CD4-positive, CD25-positive, alpha-beta regulatory T cell (primary cell): ENCODE results near the gene RPL37A. TPM values are rescaled to one million over a fixed set of nuclear protein-coding genes. Genes with fewer than 3 reads are reported as not detected.

Experiments
- ATAC-seq, 2 donors: fragments of 150-1000 bp; cut with Tn5 transposase; one replicate each; pipeline ENCODE4 v1.10.0; 2021; ENCODE audit warnings: low read depth in 2 of 2, moderate number of reproducible peaks in 2 of 2, moderate library complexity in 1 of 2
- DNase-seq, 3 donors: peaks; one replicate each; pipeline versions ENCODE4 v3.0.0 to v3.0.0-alpha.2; 2012 to 2022; ENCODE audit warnings: mixed read lengths in 1 of 3
- H3K27ac ChIP-seq: one replicate; pipeline ENCODE4 v1.7.0; 2013; ENCODE audit warnings: mild to moderate bottlenecking, low read length; ENCODE audit not compliant: insufficient read depth, poor library complexity, severe bottlenecking
- H3K27me3 ChIP-seq: one replicate; pipeline ENCODE4 v1.7.0; 2013; ENCODE audit warnings: low read length; ENCODE audit not compliant: control insufficient read depth, insufficient read depth
- H3K36me3 ChIP-seq: one replicate; pipeline ENCODE4 v1.7.0; 2013; ENCODE audit warnings: mild to moderate bottlenecking, low read length, moderate library complexity; ENCODE audit not compliant: control insufficient read depth, insufficient read depth
- H3K4me1 ChIP-seq: 2 replicates; pipeline ENCODE4 v1.7.0; 2013; ENCODE audit warnings: mild to moderate bottlenecking, low read length; ENCODE audit not compliant: insufficient read depth, control insufficient read depth, poor library complexity, severe bottlenecking
- H3K4me3 ChIP-seq: one replicate; pipeline ENCODE4 v1.7.0; 2013; ENCODE audit warnings: low read depth, mild to moderate bottlenecking, low read length, moderate library complexity
- H3K9me3 ChIP-seq, 2 experiments: 1 replicate in 1 of 2; 2 replicates in 1 of 2; pipeline ENCODE4 v1.7.0; 2013; ENCODE audit warnings: low read length in 2 of 2, mild to moderate bottlenecking in 1 of 2, moderate library complexity in 1 of 2; ENCODE audit not compliant: control insufficient read depth in 2 of 2
- H3K27ac Mint-ChIP-seq, 3 donors: one replicate each; pipeline ENCODE4 v1.8.0; 2020 to 2022; ENCODE audit warnings: mild to moderate bottlenecking in 3 of 3, mixed read lengths in 3 of 3, moderate library complexity in 2 of 3
- H3K27me3 Mint-ChIP-seq: one replicate; pipeline ENCODE4 v1.8.0; 2022; ENCODE audit warnings: mild to moderate bottlenecking, mixed read lengths
- H3K36me3 Mint-ChIP-seq: one replicate; pipeline ENCODE4 v1.8.0; 2020; ENCODE audit warnings: mixed read lengths
- H3K4me1 Mint-ChIP-seq, 4 donors: one replicate each; pipeline ENCODE4 v1.8.0; 2020 to 2022; ENCODE audit warnings: mixed read lengths in 4 of 4, mild to moderate bottlenecking in 1 of 4
- H3K4me3 Mint-ChIP-seq, 4 donors: one replicate each; pipeline ENCODE4 v1.8.0; 2020 to 2022; ENCODE audit warnings: mild to moderate bottlenecking in 4 of 4, mixed read lengths in 4 of 4, moderate library complexity in 3 of 4
- H3K9me3 Mint-ChIP-seq, 7 donors: one replicate each; pipeline ENCODE4 v1.8.0; 2020 to 2022; ENCODE audit warnings: mixed read lengths in 7 of 7, mild to moderate bottlenecking in 3 of 7, moderate library complexity in 2 of 7
- polyA plus RNA-seq, 4 donors: library from polyadenylated mRNA; unstranded; fragments of 300-500 nt; fragmentation: Illumina TruSeq; gene quantifications; one replicate each; pipeline ENCODE4 v1.2.3, GENCODE V29; 2021
- total RNA-seq: library from RNA; stranded (reverse); gene quantifications from one replicate; pipeline ENCODE4 v1.2.3, GENCODE V29; 2022

The RPL37A gene
- total and polyA plus RNA-seq, 5 donors from 2014 or later = 2,531 to 4,158 (median 3,408) TPM

- Histone ChIP-seq H3K4me1 (peaks cover 36% of the 10 kb centered on the region), H3K4me3 (peak overlapping the region; percentile 93), H3K27me3 (no peaks in the 10 kb centered on the region), H3K27ac (peak overlapping the region; percentile 86), H3K36me3 (peaks cover 57% of the 10 kb centered on the region), H3K9me3 (no peaks in the 10 kb centered on the region)
- Mint-ChIP-seq H3K4me1 (peaks cover 42 to 62% (median 51%) of the 10 kb centered on the region in 4 donors), H3K9me3 (no peaks in the 10 kb centered on the region), H3K27ac (peak overlapping the region in 2 of 3 donors; percentile 95 to 98), H3K36me3 (peaks cover 51% of the 10 kb centered on the region), H3K27me3 (no peaks in the 10 kb centered on the region), H3K4me3 (peak overlapping the region; percentile 93 to 99 (median 98))
- ATAC-seq (no peak), DNase-seq (no peak)
Observed at GRCh38 chr2:216500572-216500971, 1.9 kb downstream of the RPL37A start.

DNA sequence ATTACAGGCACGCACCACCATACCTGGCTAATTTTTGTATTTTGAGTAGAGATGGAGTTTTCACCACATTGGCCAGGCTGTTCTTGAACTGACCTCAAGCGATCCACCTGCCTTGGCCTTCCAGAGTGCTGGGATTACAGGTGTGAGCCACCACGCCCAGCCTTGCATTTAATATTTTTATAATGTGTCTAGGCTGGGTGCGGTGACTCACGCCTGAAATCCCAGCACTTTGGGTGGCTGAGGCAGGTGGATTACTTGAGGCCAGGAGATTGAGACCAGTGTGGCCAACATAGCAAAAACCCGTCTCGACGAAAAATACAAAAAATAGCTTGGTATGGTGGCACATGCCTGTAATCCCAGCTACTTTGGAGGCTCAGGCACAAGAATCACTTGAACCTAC is 3.2 kb downstream of the RPL37A start:
- peaks cover 42 to 66% (median 56%) of the 10 kb centered on the region in 4 donors for H3K4me1 Mint-ChIP-seq
- Histone ChIP-seq H3K27ac (no peak overlapping the region), H3K36me3 (peaks cover 62% of the 10 kb centered on the region), H3K9me3 (no peaks in the 10 kb centered on the region), H3K4me3 (no peak overlapping the region), H3K27me3 (no peaks in the 10 kb centered on the region), H3K4me1 (peaks cover 36% of the 10 kb centered on the region)
- H3K4me3 Mint-ChIP-seq = peak overlapping the region in 1 of 4 donors; percentile 99
- ATAC-seq (no peak), DNase-seq (no peak)
- H3K27me3 Mint-ChIP-seq = no peaks in the 10 kb centered on the region
- no peak overlapping the region for H3K27ac Mint-ChIP-seq
- no peaks in the 10 kb centered on the region for H3K9me3 Mint-ChIP-seq
- peaks cover 51% of the 10 kb centered on the region for H3K36me3 Mint-ChIP-seq

GRCh38 chr2:216502381-216503158 is 3.9 kb downstream of the RPL37A start:
- H3K36me3 ChIP-seq = peaks cover 64% of the 10 kb centered on the region
- no peak for DNase-seq
- no peak for ATAC-seq
- Mint-ChIP-seq H3K9me3 (no peaks in the 10 kb centered on the region), H3K4me1 (peaks cover 38 to 61% (median 53%) of the 10 kb centered on the region in 4 donors), H3K27ac (no peak overlapping the region), H3K4me3 (peak overlapping the region in 2 of 4 donors; percentile 32 to 66), H3K36me3 (peaks cover 51% of the 10 kb centered on the region), H3K27me3 (no peaks in the 10 kb centered on the region)
- no peak overlapping the region for H3K4me3 ChIP-seq
- H3K4me1 ChIP-seq = peaks cover 33% of the 10 kb centered on the region
- no peaks in the 10 kb centered on the region for H3K27me3 ChIP-seq
- H3K9me3 ChIP-seq = no peaks in the 10 kb centered on the region
- no peak overlapping the region for H3K27ac ChIP-seq

DNA sequence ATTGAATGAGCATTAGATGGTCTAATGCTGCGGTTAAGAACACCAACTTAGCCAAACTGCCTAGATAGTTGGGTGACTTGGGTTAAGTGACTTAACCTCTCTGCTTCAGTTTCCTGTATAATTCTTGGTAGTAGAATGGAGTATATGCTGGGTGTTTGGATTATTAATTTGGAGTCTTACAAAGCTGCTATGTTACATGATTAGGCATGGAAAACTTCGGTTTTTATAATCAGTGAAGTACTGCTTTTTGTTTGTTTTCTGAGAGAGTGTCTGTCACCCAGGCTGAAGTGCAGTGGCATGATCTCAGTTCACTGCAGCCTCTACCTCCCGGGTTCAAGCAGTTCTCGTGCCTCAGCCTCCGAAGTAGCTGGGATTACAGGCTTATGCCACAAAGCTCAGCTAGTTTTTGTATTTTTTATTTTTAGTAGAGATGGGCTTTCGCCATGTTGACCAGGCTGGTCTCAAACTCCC is 4.5 kb downstream of the RPL37A start:
- peaks cover 0 to under 1% (median 0%) of the 10 kb centered on the region in 7 donors for H3K9me3 Mint-ChIP-seq
- no peaks in the 10 kb centered on the region for H3K9me3 ChIP-seq
- H3K27me3 Mint-ChIP-seq = no peaks in the 10 kb centered on the region
- peaks cover 40 to 57% (median 50%) of the 10 kb centered on the region in 4 donors for H3K4me1 Mint-ChIP-seq
- no peaks in the 10 kb centered on the region for H3K27me3 ChIP-seq
- H3K4me3 Mint-ChIP-seq = peak overlapping the region in 1 of 4 donors; percentile 66
- H3K4me1 ChIP-seq = peaks cover 27% of the 10 kb centered on the region
- no peak overlapping the region for H3K4me3 ChIP-seq
- ATAC-seq (no peak), DNase-seq (no peak)
- no peak overlapping the region for H3K27ac ChIP-seq
- H3K36me3 ChIP-seq = peaks cover 64% of the 10 kb centered on the region
- H3K27ac Mint-ChIP-seq = no peak overlapping the region
- peaks cover 51% of the 10 kb centered on the region for H3K36me3 Mint-ChIP-seq

- no peak overlapping the region for H3K27ac Mint-ChIP-seq
- no peak for DNase-seq
Observed at GRCh38 chr2:216503697-216504375, 5.2 kb downstream of the RPL37A start.

GRCh38 chr2:216504376-216504762 is 5.7 kb downstream of the RPL37A start:
- DNase-seq (no peak), ATAC-seq (no peak)
- no peak overlapping the region for H3K27ac Mint-ChIP-seq
- H3K36me3 Mint-ChIP-seq = peaks cover 50% of the 10 kb centered on the region
- H3K4me1 Mint-ChIP-seq = peaks cover 40 to 49% (median 46%) of the 10 kb centered on the region in 4 donors
- no peak overlapping the region for H3K27ac ChIP-seq
- no peak overlapping the region for H3K4me3 ChIP-seq
- H3K27me3 Mint-ChIP-seq = no peaks in the 10 kb centered on the region
- peaks cover 21% of the 10 kb centered on the region for H3K4me1 ChIP-seq
- H3K27me3 ChIP-seq = no peaks in the 10 kb centered on the region
- no peaks in the 10 kb centered on the region for H3K9me3 ChIP-seq
- peaks cover 0 to 2% (median 0%) of the 10 kb centered on the region in 7 donors for H3K9me3 Mint-ChIP-seq
- peaks cover 64% of the 10 kb centered on the region for H3K36me3 ChIP-seq
- H3K4me3 Mint-ChIP-seq = peak overlapping the region in 1 of 4 donors; percentile 28

More at GRCh38 chr2:216503697-216504375, 5.2 kb downstream of the RPL37A start:
- Histone ChIP-seq H3K4me1 (peaks cover 24% of the 10 kb centered on the region), H3K9me3 (no peaks in the 10 kb centered on the region), H3K4me3 (no peak overlapping the region), H3K27ac (no peak overlapping the region), H3K36me3 (peaks cover 64% of the 10 kb centered on the region), H3K27me3 (no peaks in the 10 kb centered on the region)
- Mint-ChIP-seq H3K27me3 (no peaks in the 10 kb centered on the region), H3K4me1 (peaks cover 40 to 50% (median 47%) of the 10 kb centered on the region in 4 donors), H3K4me3 (peak overlapping the region in 1 of 4 donors; percentile 11), H3K9me3 (peaks cover 0 to 2% (median 0%) of the 10 kb centered on the region in 7 donors), H3K36me3 (peaks cover 51% of the 10 kb centered on the region)
- ATAC-seq = no peak

DNA sequence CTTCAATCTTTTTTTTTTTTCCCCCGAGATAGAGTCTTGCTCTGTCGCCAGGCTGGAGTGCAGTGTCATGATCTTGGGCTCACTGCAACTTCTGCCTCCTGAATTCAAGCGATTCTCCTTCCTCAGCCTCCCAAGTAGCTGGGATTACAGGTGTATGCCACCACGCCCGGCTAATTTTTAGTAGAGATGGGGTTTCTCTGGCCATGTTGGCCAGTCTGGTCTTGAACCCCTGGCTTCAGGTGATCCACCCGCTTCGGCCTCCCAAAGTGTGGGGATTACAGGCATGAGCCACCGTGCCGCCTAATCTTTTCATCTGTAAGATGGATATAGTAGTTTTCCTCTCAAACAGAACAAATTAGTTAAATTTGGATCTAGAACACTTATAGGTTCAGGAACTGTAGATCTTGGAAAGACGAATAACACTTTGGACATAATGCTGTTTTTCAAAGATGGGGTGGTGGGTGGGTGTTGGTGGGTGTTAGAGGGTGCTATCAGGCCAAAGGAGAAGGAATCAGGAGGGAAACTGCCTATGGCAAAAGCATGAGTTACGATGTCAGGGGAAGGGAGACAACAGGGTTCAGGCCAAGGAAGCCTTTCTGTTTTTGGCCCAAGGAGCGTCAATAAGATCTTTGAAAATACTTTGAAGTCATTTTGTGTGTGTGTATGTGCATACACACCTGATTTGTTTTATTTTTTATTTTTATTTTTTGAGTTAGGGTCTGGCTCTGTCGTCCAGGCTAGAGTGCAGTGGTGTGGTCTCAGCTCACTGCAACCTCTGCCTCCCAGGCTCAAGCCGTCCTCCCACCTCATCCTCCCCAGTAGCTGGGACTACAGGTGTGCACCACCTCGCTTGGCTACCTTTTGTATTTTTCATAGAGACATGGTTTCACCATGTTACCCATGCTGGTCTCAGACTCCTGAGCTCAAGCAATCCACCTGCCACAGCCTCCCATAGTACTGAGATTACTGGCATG is 6.8 kb downstream of the RPL37A start:
- H3K4me3 Mint-ChIP-seq = no peak overlapping the region
- peaks cover 30 to 38% (median 35%) of the 10 kb centered on the region in 4 donors for H3K4me1 Mint-ChIP-seq
- peaks cover 42% of the 10 kb centered on the region for H3K36me3 Mint-ChIP-seq
- ATAC-seq = no peak
- Histone ChIP-seq H3K36me3 (peaks cover 57% of the 10 kb centered on the region), H3K27ac (no peak overlapping the region), H3K27me3 (no peaks in the 10 kb centered on the region), H3K4me3 (no peak overlapping the region), H3K9me3 (no peaks in the 10 kb centered on the region), H3K4me1 (peaks cover 10% of the 10 kb centered on the region)
- H3K9me3 Mint-ChIP-seq = peaks cover 0 to 2% (median 0%) of the 10 kb centered on the region in 7 donors
- H3K27ac Mint-ChIP-seq = peak overlapping the region in 1 of 3 donors; percentile 35
- no peak for DNase-seq
- H3K27me3 Mint-ChIP-seq = no peaks in the 10 kb centered on the region
